Muscle layer of duodenum (tissue), 2 donors: ENCODE measurements around the gene TFDP1.

Experiments used
- H3K27ac ChIP-seq: one replicate; pipeline ENCODE4 v1.7.0; 2013; ENCODE audit warnings: mild to moderate bottlenecking, low read length
- H3K27me3 ChIP-seq: one replicate; pipeline ENCODE4 v1.7.0; 2013; ENCODE audit warnings: low read depth, mild to moderate bottlenecking, control low read depth, low read length
- H3K36me3 ChIP-seq, 2 donors: one replicate each; pipeline ENCODE4 v1.7.0; 2013; ENCODE audit warnings: low read length in 2 of 2, control low read depth in 1 of 2, mild to moderate bottlenecking in 1 of 2; ENCODE audit not compliant: insufficient read depth in 2 of 2, control insufficient read depth in 1 of 2
- H3K4me1 ChIP-seq, 2 donors: one replicate each; pipeline ENCODE4 v1.7.0; 2013; ENCODE audit warnings: low read length in 2 of 2, mild to moderate bottlenecking in 2 of 2, control low read depth in 1 of 2, moderate library complexity in 1 of 2; ENCODE audit not compliant: insufficient read depth in 2 of 2, control insufficient read depth in 1 of 2
- H3K4me3 ChIP-seq, 2 donors: one replicate each; pipeline ENCODE4 v1.7.0; 2013; ENCODE audit warnings: low read length in 2 of 2, low read depth in 1 of 2, mild to moderate bottlenecking in 1 of 2
- H3K9me3 ChIP-seq, 2 donors: one replicate each; pipeline ENCODE4 v1.7.0; 2013; ENCODE audit warnings: low read length in 2 of 2, control low read depth in 1 of 2, mild to moderate bottlenecking in 1 of 2; ENCODE audit not compliant: control insufficient read depth in 1 of 2
- donor health status: healthy.

The TFDP1 gene

DNA sequence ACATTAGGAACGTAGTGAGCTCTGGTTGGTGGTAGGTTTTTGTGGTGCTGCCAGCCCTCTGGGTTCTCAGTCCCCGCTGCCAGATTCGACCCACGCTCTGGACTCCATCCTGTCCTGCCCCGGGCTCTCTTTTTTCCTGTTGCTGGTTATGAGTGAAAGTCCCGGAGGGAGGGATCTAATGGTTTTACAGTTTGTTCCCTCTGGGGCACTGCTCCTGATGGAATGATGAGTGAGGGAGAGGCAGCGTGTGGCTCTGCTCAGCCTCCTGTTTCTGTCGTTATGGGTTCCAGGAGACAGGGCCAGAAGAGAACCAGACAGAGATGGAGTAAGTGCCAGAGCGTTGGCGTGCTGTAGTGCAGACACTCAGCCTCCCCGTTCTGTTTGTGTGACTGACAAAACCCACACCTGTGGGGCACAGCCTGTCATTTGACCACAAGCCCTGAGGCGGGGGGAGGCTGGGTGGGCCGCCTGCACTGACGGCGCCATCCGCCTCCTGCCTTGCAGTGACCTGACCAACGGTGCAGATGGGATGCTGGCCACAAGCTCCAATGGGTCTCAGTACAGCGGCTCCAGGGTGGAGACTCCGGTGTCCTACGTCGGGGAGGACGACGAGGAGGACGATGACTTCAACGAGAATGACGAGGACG, 55.2 kb downstream of the TFDP1 start:
- no peak overlapping the region for H3K27ac ChIP-seq
- H3K36me3 ChIP-seq: peaks cover 32 to 47% of the 10 kb centered on the region in 2 donors
- H3K4me1 ChIP-seq: no peaks in the 10 kb centered on the region

DNA sequence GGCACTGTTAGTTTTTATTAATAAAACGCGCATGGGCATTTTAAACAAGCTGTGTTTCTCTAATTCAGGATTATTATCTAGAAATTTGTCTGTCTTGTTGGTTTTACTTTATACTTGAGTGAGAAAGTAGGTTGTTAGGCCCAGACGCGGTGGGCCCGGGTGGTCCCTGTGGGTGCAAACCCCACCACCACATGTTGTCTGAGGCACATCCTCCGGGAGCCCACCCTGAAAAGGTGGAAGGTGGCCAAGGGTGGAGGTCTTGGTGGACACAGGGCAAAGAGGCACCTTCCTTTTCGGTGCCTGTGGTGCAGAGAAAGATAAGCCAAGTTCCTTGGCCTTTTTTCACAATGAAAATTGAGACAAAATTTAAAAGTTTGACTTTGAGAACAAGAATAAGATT, 56.9 kb downstream of the TFDP1 start:
- Histone ChIP-seq H3K27ac (no peak overlapping the region), H3K27me3 (no peaks in the 10 kb centered on the region), H3K36me3 (peaks cover 20 to 30% of the 10 kb centered on the region in 2 donors), H3K9me3 (no peaks in the 10 kb centered on the region), H3K4me3 (no peak overlapping the region), H3K4me1 (no peaks in the 10 kb centered on the region)

More for the DNA sequence above, 55.2 kb downstream of the TFDP1 start:
- H3K4me3 ChIP-seq: no peak overlapping the region
- H3K9me3 ChIP-seq: no peaks in the 10 kb centered on the region
- H3K27me3 ChIP-seq: no peaks in the 10 kb centered on the region

DNA sequence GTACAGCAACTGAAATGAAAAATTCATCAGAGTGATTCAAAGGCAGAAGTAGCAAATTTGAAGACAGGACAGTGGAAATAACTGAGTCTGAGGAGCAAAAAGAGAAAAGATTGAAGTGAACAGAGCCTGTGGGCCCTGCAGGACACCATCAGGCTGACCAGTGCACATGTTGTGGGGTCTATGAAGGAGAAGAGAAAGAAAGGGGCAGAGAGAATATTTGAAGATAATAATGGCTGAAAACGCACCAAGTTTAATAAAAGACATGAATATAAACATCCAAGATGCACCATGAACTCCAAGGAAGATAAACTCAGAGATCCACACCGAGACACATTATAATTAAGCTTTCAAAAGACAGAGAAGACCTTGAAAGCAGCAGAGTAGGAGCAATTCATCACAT, 58.0 kb downstream of the TFDP1 start:
- H3K4me3 ChIP-seq: no peak overlapping the region
- H3K27ac ChIP-seq: no peak overlapping the region
- H3K4me1 ChIP-seq: peaks cover 0 to 7% of the 10 kb centered on the region in 2 donors
- no peaks in the 10 kb centered on the region for H3K9me3 ChIP-seq
- no peaks in the 10 kb centered on the region for H3K27me3 ChIP-seq
- peaks cover 11 to 21% of the 10 kb centered on the region in 2 donors for H3K36me3 ChIP-seq

DNA sequence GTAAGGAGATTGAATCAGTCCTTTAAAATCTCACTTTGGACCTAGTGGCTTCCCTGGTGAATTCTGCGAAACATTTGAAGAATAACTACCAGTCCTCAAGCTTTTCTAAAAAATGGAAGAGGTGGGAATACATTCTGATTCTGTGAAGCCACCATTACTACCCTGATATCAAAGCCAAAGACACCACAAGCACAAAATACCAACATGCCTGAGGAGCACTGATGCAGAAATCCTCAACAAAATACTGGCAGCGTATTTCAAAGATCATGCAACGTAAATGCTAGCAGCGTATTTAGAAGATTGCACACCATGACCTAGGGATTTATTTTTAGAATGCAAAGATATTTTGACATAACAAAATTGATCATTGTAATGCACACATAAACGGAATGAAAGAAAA, 59.0 kb downstream of the TFDP1 start:
- H3K4me3 ChIP-seq: no peak overlapping the region
- peaks cover 0 to 7% of the 10 kb centered on the region in 2 donors for H3K4me1 ChIP-seq
- H3K36me3 ChIP-seq: peaks cover 5 to 12% of the 10 kb centered on the region in 2 donors
- H3K9me3 ChIP-seq: no peaks in the 10 kb centered on the region
- H3K27me3 ChIP-seq: no peaks in the 10 kb centered on the region
- H3K27ac ChIP-seq: no peak overlapping the region

DNA sequence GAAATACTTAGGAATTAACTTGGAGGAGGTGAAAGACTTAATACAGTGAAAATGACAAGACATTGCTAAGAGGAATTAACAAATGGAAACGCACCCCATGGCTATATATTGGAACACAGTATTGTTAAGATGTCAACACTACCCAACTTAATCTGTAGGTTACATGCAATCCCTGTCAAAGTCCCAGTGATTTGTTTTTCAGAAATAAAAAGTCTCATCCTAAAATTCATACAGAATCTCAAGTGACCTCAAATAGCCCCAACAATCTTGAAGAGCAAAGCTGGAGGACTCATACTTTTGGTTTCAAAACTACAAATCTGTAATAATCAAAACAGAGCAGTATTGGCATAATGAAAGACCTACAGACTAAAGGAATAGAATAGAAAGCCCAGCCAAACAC, 60.2 kb downstream of the TFDP1 start:
- Histone ChIP-seq H3K4me3 (no peak overlapping the region), H3K4me1 (peaks cover 0 to 7% of the 10 kb centered on the region in 2 donors), H3K27me3 (no peaks in the 10 kb centered on the region), H3K27ac (no peak overlapping the region), H3K9me3 (no peaks in the 10 kb centered on the region), H3K36me3 (peaks cover 0 to 5% of the 10 kb centered on the region in 2 donors)

DNA sequence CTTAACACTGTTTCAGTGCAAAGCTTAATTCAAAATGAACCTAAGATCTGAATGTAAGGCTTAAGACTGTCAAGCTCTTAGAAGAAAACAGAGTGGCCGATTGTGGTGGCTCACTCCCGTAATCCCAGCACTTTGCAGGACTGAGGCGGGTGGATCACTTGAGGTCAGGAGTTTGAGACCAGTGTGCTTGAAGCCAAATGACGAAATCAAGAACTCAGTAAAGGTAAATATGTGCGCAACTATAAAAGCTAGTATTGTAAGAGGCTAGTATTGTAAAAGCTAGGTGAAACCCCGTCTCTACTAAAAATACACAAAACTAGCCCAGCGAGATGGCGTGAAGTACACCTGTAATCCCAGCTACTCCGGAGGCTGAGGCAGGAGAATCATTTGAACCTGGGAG, 60.8 kb downstream of the TFDP1 start:
- H3K27ac ChIP-seq: no peak overlapping the region
- no peaks in the 10 kb centered on the region for H3K9me3 ChIP-seq
- H3K4me1 ChIP-seq: peaks cover 0 to 7% of the 10 kb centered on the region in 2 donors
- H3K4me3 ChIP-seq: no peak overlapping the region
- H3K27me3 ChIP-seq: no peaks in the 10 kb centered on the region
- H3K36me3 ChIP-seq: no peaks in the 10 kb centered on the region

DNA sequence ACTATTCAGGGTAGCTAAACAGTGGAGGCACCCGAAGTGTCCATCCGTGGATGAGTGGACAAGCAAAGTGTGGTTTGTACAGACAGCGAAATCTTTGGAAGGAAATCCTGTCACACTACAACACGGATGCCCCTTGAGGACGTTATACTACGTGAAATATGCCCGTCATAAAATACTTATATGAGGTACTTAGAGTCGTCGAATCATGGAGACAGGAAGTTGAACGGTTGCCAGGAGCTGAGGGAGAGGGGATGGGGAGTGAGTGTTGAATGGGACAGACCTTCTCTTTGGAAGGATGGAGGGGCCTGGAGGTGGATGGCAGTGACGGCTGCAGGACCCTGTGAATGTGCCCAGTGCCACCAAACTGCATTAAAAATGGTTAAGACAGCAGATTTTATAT, 61.8 kb downstream of the TFDP1 start:
- Histone ChIP-seq H3K9me3 (no peaks in the 10 kb centered on the region), H3K36me3 (no peaks in the 10 kb centered on the region), H3K4me3 (no peak overlapping the region), H3K27me3 (no peaks in the 10 kb centered on the region), H3K4me1 (peaks cover 0 to 7% of the 10 kb centered on the region in 2 donors), H3K27ac (no peak overlapping the region)

DNA sequence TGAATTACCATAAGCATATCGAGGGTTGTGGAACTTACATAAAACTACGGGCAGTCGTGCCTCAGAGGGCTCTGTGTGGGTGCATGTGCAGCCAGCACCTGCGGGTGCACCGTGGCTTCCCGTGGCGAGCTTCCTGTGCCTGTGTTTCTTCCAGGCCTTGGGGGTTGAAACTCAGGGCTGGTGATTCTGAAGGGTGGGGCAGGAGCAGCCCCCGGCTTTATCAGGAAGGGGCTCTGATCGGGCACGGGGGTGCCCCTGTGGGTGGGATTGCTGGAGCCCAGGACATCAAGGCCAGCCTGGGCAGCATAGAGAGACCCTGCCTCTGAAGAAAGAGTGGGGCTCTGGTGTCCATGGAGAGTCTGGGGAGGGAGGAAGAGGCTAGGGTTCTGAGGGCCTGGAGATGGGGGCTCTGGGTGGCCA, 62.4 kb downstream of the TFDP1 start:
- Histone ChIP-seq H3K9me3 (no peaks in the 10 kb centered on the region), H3K27me3 (no peaks in the 10 kb centered on the region), H3K36me3 (no peaks in the 10 kb centered on the region), H3K27ac (no peak overlapping the region), H3K4me3 (no peak overlapping the region), H3K4me1 (peaks cover 0 to 7% of the 10 kb centered on the region in 2 donors)

DNA sequence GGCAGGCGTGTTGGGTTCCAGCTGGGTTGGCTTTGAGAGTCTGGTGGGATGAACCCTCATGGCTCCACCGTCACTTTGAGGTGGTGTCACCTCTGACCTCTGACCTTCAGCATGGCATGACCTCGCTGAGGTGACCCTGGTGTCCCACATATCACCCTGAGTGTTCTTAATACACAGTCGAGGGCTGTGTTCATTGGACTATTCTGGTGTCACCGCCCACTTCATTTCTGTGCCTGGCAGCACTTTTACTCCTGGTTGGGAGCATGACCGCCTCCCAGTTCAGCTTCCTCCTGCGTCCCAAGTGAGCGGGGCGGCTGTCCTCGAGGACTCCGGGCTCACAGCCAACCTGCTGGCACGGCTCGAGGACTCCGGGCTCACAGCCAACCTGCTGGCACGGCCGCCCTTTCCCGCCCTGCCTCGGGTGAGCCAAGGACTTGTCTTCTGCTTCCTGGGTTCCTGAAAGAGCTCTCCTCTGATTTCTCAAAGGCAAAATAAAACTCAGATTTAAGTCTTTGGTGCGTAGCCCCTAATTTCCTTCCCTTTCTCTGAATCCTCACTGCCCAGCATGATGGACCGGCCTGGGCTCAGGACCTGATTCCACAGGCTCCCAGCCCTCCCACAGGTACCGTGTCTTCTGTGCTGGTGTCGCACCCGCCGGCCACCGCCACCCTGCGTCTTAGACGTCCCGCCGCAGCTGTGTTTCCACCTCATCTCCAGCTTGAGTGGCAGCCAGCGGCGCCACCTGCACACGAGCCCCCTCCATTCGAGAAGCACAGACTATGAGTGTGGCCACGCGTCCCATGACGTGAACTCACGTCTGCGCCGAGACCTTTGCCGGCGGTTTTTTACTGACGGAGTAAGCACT, 63.0 kb downstream of the TFDP1 start:
- Histone ChIP-seq H3K4me3 (no peak overlapping the region), H3K27ac (no peak overlapping the region), H3K4me1 (peaks cover 0 to 7% of the 10 kb centered on the region in 2 donors), H3K36me3 (no peaks in the 10 kb centered on the region), H3K9me3 (no peaks in the 10 kb centered on the region), H3K27me3 (no peaks in the 10 kb centered on the region)

DNA sequence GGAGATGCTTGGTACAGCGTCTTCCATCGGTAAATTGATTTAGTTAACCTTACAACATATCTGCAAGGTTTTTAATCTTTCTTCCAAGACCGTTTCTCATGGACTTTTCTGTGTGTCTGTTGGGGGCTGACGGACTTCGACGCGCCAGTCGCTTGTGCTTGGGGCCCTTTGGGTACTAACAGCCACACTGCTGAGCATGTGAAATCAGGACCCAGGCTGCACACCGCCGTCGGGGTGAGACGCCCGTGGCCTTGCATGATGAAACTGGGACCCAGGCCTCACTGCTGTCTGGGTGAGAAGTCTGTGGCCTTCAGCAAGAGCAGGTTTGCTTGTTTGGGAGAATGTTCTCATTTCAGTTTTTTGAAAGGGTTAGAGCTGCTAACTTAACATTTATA, 63.7 kb downstream of the TFDP1 start:
- H3K4me1 ChIP-seq: peaks cover 0 to 7% of the 10 kb centered on the region in 2 donors
- no peaks in the 10 kb centered on the region for H3K9me3 ChIP-seq
- no peak overlapping the region for H3K4me3 ChIP-seq
- H3K27ac ChIP-seq: no peak overlapping the region
- H3K36me3 ChIP-seq: no peaks in the 10 kb centered on the region
- no peaks in the 10 kb centered on the region for H3K27me3 ChIP-seq

DNA sequence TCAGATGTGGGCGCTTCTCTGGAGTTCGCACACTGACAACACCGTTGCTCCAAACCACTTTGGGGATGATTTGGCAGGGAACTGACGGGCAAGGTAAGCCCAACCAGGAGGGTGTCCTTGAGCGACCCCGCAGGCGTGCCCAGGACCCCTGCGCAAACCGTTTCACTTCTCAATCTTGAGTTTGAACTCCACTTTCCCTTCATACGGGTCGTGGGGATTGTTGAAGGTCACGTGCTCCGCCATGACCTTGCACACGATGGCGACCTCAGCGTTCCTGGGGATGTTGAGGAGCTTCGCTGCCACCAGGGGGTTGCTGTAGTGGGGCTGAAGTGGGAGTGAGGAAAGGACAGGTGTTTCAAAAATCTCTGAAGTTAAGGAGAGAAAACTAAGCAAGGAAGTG, 64.7 kb downstream of the TFDP1 start:
- H3K27ac ChIP-seq: no peak overlapping the region
- H3K27me3 ChIP-seq: no peaks in the 10 kb centered on the region
- no peaks in the 10 kb centered on the region for H3K9me3 ChIP-seq

More for the DNA sequence above, 64.7 kb downstream of the TFDP1 start:
- Histone ChIP-seq H3K4me3 (no peak overlapping the region), H3K36me3 (no peaks in the 10 kb centered on the region), H3K4me1 (peaks cover 0 to 7% of the 10 kb centered on the region in 2 donors)
